ENCODE data around the gene SLIT1. TPM values are rescaled to one million over a fixed set of nuclear protein-coding genes. Genes with fewer than 3 reads are reported as not detected.

The SLIT1 gene
- total RNA-seq, 1 donor from 2014 or later = 0.23 TPM

GRCh38 chr10:97047788-97048187 is 138.0 kb downstream of the SLIT1 start:
- Mint-ChIP-seq H3K27ac (ENCODE audit: unreplicated experiment) (no peak overlapping the region), H3K36me3 (ENCODE audit: low read depth, unreplicated experiment) (no peaks in the 10 kb centered on the region), H3K9me3 (ENCODE audit: unreplicated experiment) (peaks cover 9% of the 10 kb centered on the region), H3K4me1 (ENCODE audit: low read depth, unreplicated experiment) (peaks cover 4% of the 10 kb centered on the region), H3K4me3 (ENCODE audit: unreplicated experiment) (no peak overlapping the region), H3K27me3 (ENCODE audit: low read depth, unreplicated experiment) (peaks cover 20% of the 10 kb centered on the region)
- Histone ChIP-seq H3K4me1 (ENCODE audit: insufficient read depth, low read length) (no peaks in the 10 kb centered on the region), H4K20me1 (ENCODE audit: insufficient read depth, low read length) (no peaks in the 10 kb centered on the region), H3K27ac (ENCODE audit: low read depth, low read length) (no peak overlapping the region), H3K27me3 (ENCODE audit: insufficient read depth, low read length) (peaks cover 5% of the 10 kb centered on the region), H3K4me2 (ENCODE audit: low read length) (no peak overlapping the region), H3K79me2 (ENCODE audit: insufficient read depth, low read length) (no peaks in the 10 kb centered on the region), H3K9ac (ENCODE audit: low read length) (no peak overlapping the region), H3K36me3 (ENCODE audit: insufficient read depth, low read length) (no peaks in the 10 kb centered on the region), H2AFZ (ENCODE audit: low read depth, low read length) (no peak overlapping the region), H3K4me3 (ENCODE audit: insufficient read depth, low read depth, low read length) (no peak overlapping the region), H3K9me3 (ENCODE audit: insufficient read depth, low read depth, low read length) (no peaks in the 10 kb centered on the region)
- no peak for TF ChIP-seq CTCF (IDR thresholded peaks at IDR 0.05; ENCODE audit: insufficient read depth, low read depth, low read length)
- no peak for TF ChIP-seq EZH2 (IDR thresholded peaks at IDR 0.05; ENCODE audit: insufficient read depth, low read length)
- FAIRE-seq (no peak), DNase-seq (ENCODE audit: low read depth) (no peak)

- Mint-ChIP-seq H3K9me3 (ENCODE audit: unreplicated experiment) (peaks cover 4% of the 10 kb centered on the region), H3K4me3 (ENCODE audit: unreplicated experiment) (no peak overlapping the region), H3K4me1 (ENCODE audit: low read depth, unreplicated experiment) (peaks cover 4% of the 10 kb centered on the region), H3K27ac (ENCODE audit: unreplicated experiment) (no peak overlapping the region), H3K27me3 (ENCODE audit: low read depth, unreplicated experiment) (peaks cover 20% of the 10 kb centered on the region), H3K36me3 (ENCODE audit: low read depth, unreplicated experiment) (no peaks in the 10 kb centered on the region)
- Histone ChIP-seq H2AFZ (ENCODE audit: low read depth, low read length) (no peak overlapping the region), H3K27ac (ENCODE audit: low read depth, low read length) (no peak overlapping the region), H3K4me1 (ENCODE audit: insufficient read depth, low read length) (no peaks in the 10 kb centered on the region), H3K27me3 (ENCODE audit: insufficient read depth, low read length) (peaks cover 4% of the 10 kb centered on the region), H3K79me2 (ENCODE audit: insufficient read depth, low read length) (no peaks in the 10 kb centered on the region), H3K36me3 (ENCODE audit: insufficient read depth, low read length) (no peaks in the 10 kb centered on the region), H4K20me1 (ENCODE audit: insufficient read depth, low read length) (no peaks in the 10 kb centered on the region), H3K9ac (ENCODE audit: low read length) (no peak overlapping the region), H3K4me3 (ENCODE audit: insufficient read depth, low read depth, low read length) (no peak overlapping the region), H3K9me3 (ENCODE audit: insufficient read depth, low read depth, low read length) (no peaks in the 10 kb centered on the region), H3K4me2 (ENCODE audit: low read length) (no peak overlapping the region)
- no peak for TF ChIP-seq EZH2 (IDR thresholded peaks at IDR 0.05; ENCODE audit: insufficient read depth, low read length)
- TF ChIP-seq CTCF (IDR thresholded peaks at IDR 0.05; ENCODE audit: insufficient read depth, low read depth, low read length) = no peak
- FAIRE-seq (no peak), DNase-seq (ENCODE audit: low read depth) (no peak)
These were observed 138.5 kb downstream of the SLIT1 start for GRCh38 chr10:97047083-97047736.

GRCh38 chr10:97046456-97047082 is 139.2 kb downstream of the SLIT1 start:
- no peak for FAIRE-seq
- Histone ChIP-seq H4K20me1 (ENCODE audit: insufficient read depth, low read length) (no peaks in the 10 kb centered on the region), H3K4me2 (ENCODE audit: low read length) (no peak overlapping the region), H3K79me2 (ENCODE audit: insufficient read depth, low read length) (no peaks in the 10 kb centered on the region), H3K9me3 (ENCODE audit: insufficient read depth, low read depth, low read length) (no peaks in the 10 kb centered on the region), H2AFZ (ENCODE audit: low read depth, low read length) (no peak overlapping the region), H3K27me3 (ENCODE audit: insufficient read depth, low read length) (peaks cover 4% of the 10 kb centered on the region), H3K27ac (ENCODE audit: low read depth, low read length) (no peak overlapping the region), H3K4me3 (ENCODE audit: insufficient read depth, low read depth, low read length) (no peak overlapping the region), H3K4me1 (ENCODE audit: insufficient read depth, low read length) (no peaks in the 10 kb centered on the region), H3K36me3 (ENCODE audit: insufficient read depth, low read length) (no peaks in the 10 kb centered on the region), H3K9ac (ENCODE audit: low read length) (no peak overlapping the region)
- no peak for TF ChIP-seq CTCF (IDR thresholded peaks at IDR 0.05; ENCODE audit: insufficient read depth, low read depth, low read length)
- no peak for TF ChIP-seq EZH2 (IDR thresholded peaks at IDR 0.05; ENCODE audit: insufficient read depth, low read length)
- H3K27me3 Mint-ChIP-seq (ENCODE audit: low read depth, unreplicated experiment) = peaks cover 23% of the 10 kb centered on the region
- H3K4me1 Mint-ChIP-seq (ENCODE audit: low read depth, unreplicated experiment) = peaks cover 4% of the 10 kb centered on the region
- no peak overlapping the region for H3K4me3 Mint-ChIP-seq (ENCODE audit: unreplicated experiment)
- no peaks in the 10 kb centered on the region for H3K36me3 Mint-ChIP-seq (ENCODE audit: low read depth, unreplicated experiment)
- peaks cover 4% of the 10 kb centered on the region for H3K9me3 Mint-ChIP-seq (ENCODE audit: unreplicated experiment)
- DNase-seq (ENCODE audit: low read depth) = no peak
- no peak overlapping the region for H3K27ac Mint-ChIP-seq (ENCODE audit: unreplicated experiment)
